ENCODE results near the gene PLCB1.

DNA sequence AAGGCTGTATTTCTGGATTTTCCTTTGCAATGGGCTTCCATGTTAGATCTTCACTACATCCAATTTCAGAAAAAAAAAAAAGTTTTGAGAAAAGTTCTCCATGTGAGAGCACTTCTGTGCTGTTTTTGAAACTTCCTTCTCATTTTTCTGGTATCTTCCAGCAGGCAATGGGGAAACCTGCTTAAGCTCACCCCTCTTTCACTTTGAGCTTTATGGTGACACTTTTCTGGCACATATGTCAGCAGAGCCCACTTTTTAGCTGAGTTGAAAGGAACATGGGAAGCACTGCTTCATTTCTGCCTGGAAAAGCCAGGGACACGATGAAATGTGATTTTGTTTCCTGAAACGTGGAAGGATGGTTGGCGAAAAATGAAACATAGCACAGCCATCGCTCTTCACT is 293.7 kb downstream of the PLCB1 start:
- TF ChIP-seq CTCF (IDR thresholded peaks at IDR 0.05) (no peak), POLR2A (IDR thresholded peaks at IDR 0.05) (no peak), POLR2AphosphoS5 (IDR thresholded peaks at IDR 0.05) (no peak)

All from breast epithelium (tissue), 3 donors.